Ovary (tissue), 9 donors: Measurements from ENCODE around the gene VARS2. TPM values are rescaled to one million over a fixed set of nuclear protein-coding genes. Genes with fewer than 3 reads are reported as not detected.

Experiments
- DNase-seq, 5 donors: peaks; one replicate each; pipeline ENCODE4 v3.0.0-alpha.2; 2019 to 2020
- H3K27ac ChIP-seq, 2 donors: fragments of 200-600 bp; one replicate each; pipeline versions ENCODE4 v1.5.1 to v1.8.0; 2019 to 2022
- H3K27me3 ChIP-seq: fragments of 200-600 bp; one replicate; pipeline ENCODE4 v1.8.0; 2022
- H3K36me3 ChIP-seq: fragments of 200-600 bp; sonication (generic); one replicate; pipeline ENCODE4 v1.5.1; 2019
- H3K4me1 ChIP-seq: one replicate; pipeline ENCODE4 v1.8.1; 2013; ENCODE audit warnings: mild to moderate bottlenecking, moderate library complexity; ENCODE audit not compliant: insufficient read depth
- H3K4me3 ChIP-seq: fragments of 200-600 bp; sonication (generic); one replicate; pipeline ENCODE4 v1.5.1; 2017
- H3K9me3 ChIP-seq, 2 donors: fragments of 200-600 bp in 1 of 2; sonication (generic) in 1 of 2; one replicate each; pipeline versions ENCODE4 v1.5.1 to v1.8.1; 2013 to 2019; ENCODE audit warnings: mild to moderate bottlenecking in 1 of 2, moderate library complexity in 1 of 2
- EP300 ChIP-seq: sonication (generic); formaldehyde crosslinking; IDR thresholded peaks from one replicate; pipeline ENCODE4 v1.6.1; 2017; ENCODE audit warnings: antibody characterized with exemption
- POLR2A ChIP-seq: fragments of 450-650 bp; IDR thresholded peaks from one replicate; pipeline ENCODE4 v1.6.1; 2017; ENCODE audit warnings: antibody characterized with exemption, mild to moderate bottlenecking, moderate library complexity
- WGBS, 3 donors: extraction: QIAGEN DNeasy Blood & Tissue Kit in 1 of 3; methylation state at CpG; one replicate each; pipeline versions ENCODE4 v1.1.5 to v1.1.7; 2013 to 2017; 5-methylcytosine and 5-hydroxymethylcytosine counted together
- intact Hi-C, 4 donors: fragments of 100-400 bp; cut with DNase I; formaldehyde crosslinking; loops; one replicate each; pipeline versions ENCODE4 v1.11.0 to v1.15.1; 2022 to 2023
- polyA plus RNA-seq, 2 donors: library from polyadenylated mRNA; stranded (reverse); fragments of 200-250 nt in 1 of 2; fragments of 350-450 nt in 1 of 2; fragmentation: Illumina TruSeq in 1 of 2; extraction: RNeasy Lipid Tissue Mini Kit (QIAGEN cat#74804) in 1 of 2; gene quantifications; one replicate each; pipeline ENCODE4 v1.2.3, GENCODE V29; 2013 to 2014
- total RNA-seq, 7 donors: library from RNA; depleted of rRNA in 2 of 7; stranded (reverse); fragments of >200 nt in 2 of 7; fragmentation: NEBNext Ultra II Directional in 3 of 7; extraction: Animal tissue kit (Norgen Biotek cat#: 25700) in 3 of 7; gene quantifications; one replicate each; pipeline versions ENCODE4 v1.1.0 to v1.2.4, GENCODE V29; 2016 to 2023
- TF ChIP-seq, protein P1 (sequence below), 3 donors: fragments of 450-650 bp in 2 of 3; fragments of 200-600 bp in 1 of 3; IDR thresholded peaks; one replicate each; pipeline versions ENCODE4 v1.5.1 to v1.8.0; 2016 to 2022; ENCODE audit warnings: antibody characterized with exemption in 3 of 3, mild to moderate bottlenecking in 1 of 3
- donor health status: DM: no; HTN: no; CAD: no; lungs with moderate emphysema.
- donor health status: DM: no; HTN: no; CAD: no.
- donor health status: Bipolar disorder and iron deficiency.
- donor health status: DM: yes; HTN: yes; CAD: no.
- donor health status: DM: no; HTN: no; CAD: no.
- donor health status: DM: yes; HTN: yes; CAD: no.

The VARS2 gene
- total and polyA plus RNA-seq, 9 donors, result 6.7 to 32.3 (median 19.8) TPM

DNA sequence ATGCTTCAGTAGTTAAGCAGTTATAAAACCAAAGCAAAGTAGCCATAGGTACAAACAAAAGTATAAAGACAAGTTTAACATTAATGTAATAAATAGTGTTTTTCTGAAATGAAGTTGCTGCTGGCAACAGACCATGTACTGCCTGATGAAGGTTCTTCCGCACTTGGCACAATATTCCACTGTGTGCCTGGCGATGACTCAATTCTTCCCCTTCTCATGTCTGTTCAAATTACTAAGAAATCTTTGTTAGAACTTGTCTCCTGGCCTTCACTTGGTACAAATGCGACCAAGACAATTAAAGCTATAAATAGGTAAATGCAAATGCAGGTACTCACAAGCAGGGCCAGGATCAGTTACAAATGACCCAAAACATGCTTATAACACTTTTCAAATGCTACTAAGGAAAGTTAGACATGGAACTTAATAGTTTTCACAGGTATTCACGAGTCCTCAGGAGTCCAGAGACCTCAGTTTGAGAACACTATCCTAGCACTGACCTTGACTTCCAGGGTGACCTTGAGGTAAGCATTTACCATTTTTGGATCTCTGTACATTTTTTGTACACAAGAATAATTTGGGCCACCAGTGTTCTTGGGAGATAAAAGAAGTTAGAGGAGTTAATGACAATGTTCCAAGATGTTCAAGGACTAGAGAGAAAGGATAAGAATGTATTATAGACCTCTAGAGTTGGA is 37.9 kb upstream of the VARS2 start:
- 26 to 31% (median 28%) methylated on average over 4 of the region's 4 CpGs for WGBS, 3 donors
- intact Hi-C loops, result loop anchor here (2.0 to 10.0 kb wide), 3 partner anchors 47 to 199 kb away; no protein-coding TSS in a partner anchor
- peak; percentile 63 to 81 (median 68) for DNase-seq

DNA sequence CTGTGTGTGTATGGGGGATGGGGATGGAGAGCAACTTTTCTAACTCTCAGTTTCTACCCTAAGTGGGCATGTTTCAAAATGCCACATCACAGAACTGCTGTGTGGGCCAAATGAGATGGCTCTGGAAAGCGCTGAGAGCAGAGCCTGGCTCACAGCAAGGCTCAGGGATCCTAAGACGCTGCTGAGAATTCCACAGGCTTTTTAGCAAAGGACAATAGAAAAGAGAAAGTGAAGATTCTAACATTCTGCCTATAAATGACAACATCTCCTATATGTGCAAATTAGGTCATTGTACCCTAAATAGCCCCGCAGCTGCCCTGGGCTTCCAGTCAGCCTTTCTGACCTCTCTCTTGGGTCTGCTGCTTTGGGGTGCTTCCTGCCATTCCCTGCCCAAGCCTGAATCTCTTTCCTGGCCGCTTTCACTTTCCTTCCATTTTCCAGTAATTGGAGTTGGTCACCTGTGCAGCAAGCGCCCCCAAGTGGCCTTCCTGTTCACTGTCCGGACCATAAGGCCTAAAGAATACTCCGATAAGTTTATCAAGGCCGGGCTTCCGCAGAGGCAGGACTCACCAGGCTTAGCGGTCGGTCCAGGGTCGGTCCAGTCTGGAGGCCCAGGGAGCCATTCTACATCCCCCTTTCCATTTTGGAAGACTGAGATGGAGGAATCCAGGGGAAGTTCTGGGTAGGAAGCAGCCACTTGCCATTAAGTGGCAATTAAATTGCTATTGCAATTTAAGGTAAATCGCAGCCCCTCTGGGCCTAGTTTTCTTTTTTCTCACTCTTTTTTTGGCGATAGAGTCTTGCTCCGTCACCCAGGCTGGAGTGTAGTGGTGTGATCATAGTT is 36.4 kb upstream of the VARS2 start:
- no peaks in the 10 kb centered on the region for H3K9me3 ChIP-seq
- intact Hi-C loops, result loop anchor here (2.0 to 10.0 kb wide), 4 partner anchors 47 to 200 kb away; no protein-coding TSS in a partner anchor
- H3K27me3 ChIP-seq, result no peaks in the 10 kb centered on the region
- no peaks in the 10 kb centered on the region for H3K36me3 ChIP-seq
- TF ChIP-seq, protein P1, sequence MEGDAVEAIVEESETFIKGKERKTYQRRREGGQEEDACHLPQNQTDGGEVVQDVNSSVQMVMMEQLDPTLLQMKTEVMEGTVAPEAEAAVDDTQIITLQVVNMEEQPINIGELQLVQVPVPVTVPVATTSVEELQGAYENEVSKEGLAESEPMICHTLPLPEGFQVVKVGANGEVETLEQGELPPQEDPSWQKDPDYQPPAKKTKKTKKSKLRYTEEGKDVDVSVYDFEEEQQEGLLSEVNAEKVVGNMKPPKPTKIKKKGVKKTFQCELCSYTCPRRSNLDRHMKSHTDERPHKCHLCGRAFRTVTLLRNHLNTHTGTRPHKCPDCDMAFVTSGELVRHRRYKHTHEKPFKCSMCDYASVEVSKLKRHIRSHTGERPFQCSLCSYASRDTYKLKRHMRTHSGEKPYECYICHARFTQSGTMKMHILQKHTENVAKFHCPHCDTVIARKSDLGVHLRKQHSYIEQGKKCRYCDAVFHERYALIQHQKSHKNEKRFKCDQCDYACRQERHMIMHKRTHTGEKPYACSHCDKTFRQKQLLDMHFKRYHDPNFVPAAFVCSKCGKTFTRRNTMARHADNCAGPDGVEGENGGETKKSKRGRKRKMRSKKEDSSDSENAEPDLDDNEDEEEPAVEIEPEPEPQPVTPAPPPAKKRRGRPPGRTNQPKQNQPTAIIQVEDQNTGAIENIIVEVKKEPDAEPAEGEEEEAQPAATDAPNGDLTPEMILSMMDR (IDR thresholded peaks at IDR 0.05), result peak; percentile 83 to 93 (median 92)
- TF ChIP-seq POLR2A (no peak), EP300 (no peak)
- H3K4me1 ChIP-seq, result peaks cover 8% of the 10 kb centered on the region
- peak; percentile 88 to 94 (median 92) for DNase-seq
- peak overlapping the region; percentile 30 for H3K4me3 ChIP-seq
- H3K27ac ChIP-seq, result peak overlapping the region; percentile 39 to 72
- WGBS, 3 donors, result 12 to 15% (median 14%) methylated on average over 15 of the region's 15 CpGs

More for the DNA sequence above, 37.9 kb upstream of the VARS2 start:
- Histone ChIP-seq H3K36me3 (no peaks in the 10 kb centered on the region), H3K4me3 (no peak overlapping the region), H3K9me3 (no peaks in the 10 kb centered on the region), H3K27ac (peak overlapping the region; percentile 1 to 72), H3K4me1 (peaks cover 6% of the 10 kb centered on the region), H3K27me3 (no peaks in the 10 kb centered on the region)
- TF ChIP-seq, protein P1 (IDR thresholded peaks at IDR 0.05), result no peak
- TF ChIP-seq EP300, result no peak
- no peak for TF ChIP-seq POLR2A

DNA sequence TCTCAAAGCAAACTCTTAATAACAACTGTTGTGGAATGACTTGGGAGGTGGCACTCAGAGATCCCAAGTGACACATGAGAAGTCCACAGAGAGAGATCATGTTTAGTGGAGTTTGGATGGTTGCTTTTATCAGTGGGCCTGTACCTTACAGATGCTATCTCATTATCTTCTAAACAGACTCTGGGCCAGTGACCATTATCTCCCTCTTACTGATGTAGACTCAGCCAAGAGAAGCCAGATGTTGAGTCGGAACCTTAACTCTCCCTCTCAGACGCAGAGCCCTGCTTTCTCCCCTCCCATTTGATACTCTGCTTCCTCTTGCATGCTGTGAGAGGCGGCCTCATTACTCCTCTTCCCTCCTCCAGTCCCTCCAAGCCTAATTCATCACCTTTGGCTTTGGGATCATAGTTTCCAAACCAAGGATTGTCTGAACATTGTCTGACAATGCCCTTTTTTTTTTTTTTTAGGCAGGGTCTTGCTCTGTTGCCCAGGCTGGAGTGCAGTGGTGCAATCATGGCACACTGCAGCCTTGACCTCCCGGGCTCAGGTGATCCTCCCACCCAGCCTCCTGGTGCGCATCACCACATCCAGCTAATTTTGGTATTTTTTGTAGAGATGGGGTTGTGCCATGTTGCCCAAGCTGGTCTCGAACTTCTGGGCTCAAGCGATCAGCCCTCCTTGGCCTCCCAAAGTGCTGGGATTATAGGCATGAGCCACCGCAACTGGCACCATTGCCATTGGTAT is 34.2 kb upstream of the VARS2 start:
- 84 to 89% (median 86%) methylated on average over 8 of the region's 8 CpGs for WGBS, 3 donors
- H3K27me3 ChIP-seq, result no peaks in the 10 kb centered on the region
- no peaks in the 10 kb centered on the region for H3K36me3 ChIP-seq
- H3K4me1 ChIP-seq, result peaks cover 13% of the 10 kb centered on the region
- no peak overlapping the region for H3K4me3 ChIP-seq
- H3K27ac ChIP-seq, result no peak overlapping the region
- TF ChIP-seq, protein P1 (IDR thresholded peaks at IDR 0.05), result no peak
- no peak for TF ChIP-seq POLR2A
- no peak for TF ChIP-seq EP300
- H3K9me3 ChIP-seq, result no peaks in the 10 kb centered on the region
- no peak for DNase-seq
- intact Hi-C loops, result loop anchor here (2.0 to 10.0 kb wide), 6 partner anchors 49 to 203 kb away; partner anchors contain the start of genes FLOT1 (in 3 of the 4), IER3 (in 3 of the 4) and PPP1R18 (in 2 of the 4)

DNA sequence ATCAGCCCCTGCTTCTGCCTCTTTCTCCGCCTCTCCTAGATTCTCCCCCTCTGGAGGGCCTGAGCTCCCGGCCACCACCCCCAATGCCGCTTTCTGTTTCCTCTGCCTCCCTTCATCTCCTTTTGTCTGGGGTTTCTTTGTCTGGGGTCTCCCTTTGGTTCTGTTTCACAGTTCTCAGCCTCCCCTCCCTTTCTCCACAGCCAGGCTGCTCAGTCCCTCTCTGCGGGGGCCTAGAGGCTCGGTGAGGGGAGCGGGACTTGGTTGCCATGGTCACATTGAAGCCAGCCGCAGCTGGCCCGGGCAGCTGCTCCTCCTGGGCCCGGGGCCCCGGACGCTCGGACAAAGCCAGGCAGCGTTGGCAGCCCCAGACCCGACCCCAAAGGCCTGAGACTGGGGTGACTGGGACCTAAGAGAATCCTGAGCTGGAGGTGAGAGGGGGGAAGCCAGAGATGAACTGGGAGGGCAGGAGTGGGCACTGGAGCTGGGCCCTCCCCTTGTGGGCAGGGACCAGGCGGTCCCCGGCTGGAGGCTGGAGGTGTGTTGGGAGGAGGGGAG is 33.3 kb upstream of the VARS2 start:
- TF ChIP-seq EP300 (no peak), POLR2A (no peak)
- TF ChIP-seq, protein P1 (IDR thresholded peaks at IDR 0.05), result no peak
- H3K4me3 ChIP-seq, result no peak overlapping the region
- H3K36me3 ChIP-seq, result no peaks in the 10 kb centered on the region
- no peak overlapping the region for H3K27ac ChIP-seq
- intact Hi-C loops, result loop anchor here in 3 of 4 donors (5.0 to 10.0 kb wide), 3 partner anchors 136 to 196 kb away; partner anchors contain the start of genes FLOT1 (in 3 of the 3), IER3 (in 3 of the 3) and PPP1R18 (in 2 of the 3)
- 86 to 88% (median 87%) methylated on average over 16 of the region's 16 CpGs for WGBS, 3 donors
- no peaks in the 10 kb centered on the region for H3K27me3 ChIP-seq
- H3K4me1 ChIP-seq, result peaks cover 17% of the 10 kb centered on the region
- H3K9me3 ChIP-seq, result no peaks in the 10 kb centered on the region
- no peak for DNase-seq
